Endothelial cell of umbilical vein (primary cell): Measurements from ENCODE around the gene RBM28. TPM values are rescaled to one million over a fixed set of nuclear protein-coding genes. Genes with fewer than 3 reads are reported as not detected.

Source experiments
- BruUV-seq: library from RNA; stranded (reverse); fragments of 400-500 nt; replicated peaks from 2 replicates; lab custom pipeline; 2021; lab: Mats Ljungman, UMichigan
- CTCF ChIA-PET: fragments of 300-600, 350-600 bp; sonication (Branson Sonifier 250); formaldehyde crosslinking; loops from one replicate; lab custom pipeline; 2021; ENCODE audit warnings: antibody characterized with exemption, inconsistent platforms; lab: Charles Lee
- POLR2A ChIA-PET: fragments of 300-600, 350-600 bp; sonication (Branson Sonifier 250); formaldehyde crosslinking; loops from one replicate; lab custom pipeline; 2021; ENCODE audit warnings: antibody characterized with exemption, inconsistent platforms; lab: Charles Lee
- DNase-seq: peaks from one replicate; pipeline ENCODE4 v3.0.0-alpha.2; 2011; ENCODE audit warnings: low read depth, low spot score
- FAIRE-seq: peaks from 2 replicates; lab custom pipeline; 2011; peaks lifted over from hg19 to GRCh38; lab: Jason Lieb, UNC
- H2AFZ ChIP-seq: 2 replicates; pipeline ENCODE4 v1.6.0; 2012; ENCODE audit warnings: low read depth, low read length, control low read depth, inconsistent platforms
- H3K27ac ChIP-seq: 2 replicates; pipeline ENCODE4 v1.5.1; 2011; ENCODE audit warnings: low read depth, mild to moderate bottlenecking, control low read depth, low read length, moderate library complexity; ENCODE audit not compliant: insufficient read depth
- H3K27me3 ChIP-seq, 2 experiments: 2 replicates each; pipeline versions ENCODE4 v1.6.0 to v1.6.1; 2011; ENCODE audit warnings: low read length in 2 of 2, mixed read lengths in 1 of 2; ENCODE audit not compliant: control insufficient read depth in 2 of 2, insufficient read depth in 2 of 2
- H3K36me3 ChIP-seq, 2 experiments: 2 replicates in 1 of 2; 3 replicates in 1 of 2; pipeline ENCODE4 v1.5.1; 2011; ENCODE audit warnings: low read length in 2 of 2, mild to moderate bottlenecking in 1 of 2, moderate library complexity in 1 of 2; ENCODE audit not compliant: control insufficient read depth in 2 of 2, insufficient read depth in 2 of 2; ENCODE audit errors: extremely low read depth in 1 of 2
- H3K4me1 ChIP-seq: 3 replicates; pipeline ENCODE4 v1.5.1; 2011; ENCODE audit warnings: mild to moderate bottlenecking, low read length; ENCODE audit not compliant: control insufficient read depth, insufficient read depth; ENCODE audit errors: extremely low read depth
- H3K4me2 ChIP-seq: 2 replicates; pipeline ENCODE4 v1.6.1; 2011; ENCODE audit warnings: low read length, control low read depth, mixed read lengths; ENCODE audit not compliant: insufficient read depth
- H3K4me3 ChIP-seq, 3 experiments: fragments of 200-600 bp in 1 of 3; sonication (generic), shearing (Covaris generic) in 1 of 3; replicated peaks in 1 of 3; 2 replicates each; pipeline ENCODE4 v1.5.1; 2011 to 2016; ENCODE audit warnings: control low read depth in 3 of 3, low read length in 3 of 3, mild to moderate bottlenecking in 2 of 3, inconsistent platforms in 1 of 3, low read depth in 1 of 3, moderate library complexity in 1 of 3; ENCODE audit not compliant: insufficient read depth in 1 of 3
- H3K79me2 ChIP-seq: 2 replicates; pipeline ENCODE4 v1.6.0; 2012; ENCODE audit warnings: low read length, inconsistent platforms; ENCODE audit not compliant: control insufficient read depth, insufficient read depth
- H3K9ac ChIP-seq: replicated peaks from 2 replicates; pipeline ENCODE3; 2011; ENCODE audit warnings: low read length, control low read depth; ENCODE audit not compliant: insufficient read depth; ENCODE audit errors: extremely low read depth
- H3K9me1 ChIP-seq: replicated peaks from 3 replicates; pipeline ENCODE4 v1.6.0; 2011; ENCODE audit warnings: mild to moderate bottlenecking, low read length; ENCODE audit not compliant: control insufficient read depth, insufficient read depth; ENCODE audit errors: extremely low read depth
- H3K9me3 ChIP-seq: replicated peaks from 2 replicates; pipeline ENCODE4 v1.5.1; 2012; ENCODE audit warnings: low read length, inconsistent platforms; ENCODE audit not compliant: control insufficient read depth, insufficient read depth
- H4K20me1 ChIP-seq: replicated peaks from 2 replicates; pipeline ENCODE3; 2011; ENCODE audit warnings: mild to moderate bottlenecking, low read length; ENCODE audit not compliant: control insufficient read depth, insufficient read depth; ENCODE audit errors: extremely low read depth
- EZH2 ChIP-seq: IDR thresholded peaks from 2 replicates; pipeline ENCODE4 v1.6.1; 2012; ENCODE audit warnings: borderline replicate concordance, low read depth, mild to moderate bottlenecking, moderate library complexity, low read length, inconsistent platforms; ENCODE audit not compliant: severe bottlenecking
- FOS ChIP-seq: IDR thresholded peaks from 2 replicates; pipeline ENCODE4 v1.6.1; 2011; ENCODE audit warnings: mild to moderate bottlenecking, low read length, moderate library complexity, borderline replicate concordance; ENCODE audit not compliant: insufficient read depth
- GATA2 ChIP-seq: IDR thresholded peaks from 2 replicates; pipeline ENCODE4 v1.7.0; 2011; ENCODE audit warnings: low read depth, mild to moderate bottlenecking, moderate library complexity, mixed read lengths, low read length; ENCODE audit not compliant: insufficient read length, insufficient read depth
- JUN ChIP-seq: IDR thresholded peaks from 2 replicates; pipeline ENCODE4 v1.6.1; 2011; ENCODE audit warnings: borderline replicate concordance, low read depth; ENCODE audit not compliant: insufficient read length, insufficient read depth
- MYC ChIP-seq: IDR thresholded peaks from one replicate; pipeline ENCODE4 v1.6.1; 2011; ENCODE audit warnings: mild to moderate bottlenecking, low read depth, low read length
- POLR2A ChIP-seq: IDR thresholded peaks from 2 replicates; pipeline ENCODE4 v1.6.1; 2012; ENCODE audit warnings: low read depth, mild to moderate bottlenecking, control low read depth, low read length
- POLR2AphosphoS5 ChIP-seq: IDR thresholded peaks from 2 replicates; pipeline ENCODE4 v1.6.1; 2012; ENCODE audit warnings: low read depth, mild to moderate bottlenecking, control low read depth, low read length, moderate library complexity; ENCODE audit not compliant: insufficient read depth
- dilution Hi-C: fragments of 300-500 bp; cut with MboI; formaldehyde crosslinking; loops from one replicate; pipeline ENCODE4 v1.15.0; 2019; ENCODE audit warnings: low sequenced_read_pairs; ENCODE audit not compliant: extremely low pct_ligation_motif_present
- intact Hi-C: fragments of 100-400 bp; cut with micrococcal nuclease; formaldehyde crosslinking; loops from one replicate; pipeline ENCODE4 v1.10.0; 2022
- polyA plus RNA-seq, 4 experiments: library from polyadenylated mRNA; depleted of rRNA in 3 of 4; stranded (reverse) in 3 of 4; unstranded in 1 of 4; fragments of >200 nt; gene quantifications; 2 replicates each; pipeline versions ENCODE4 v1.2.1 to v1.2.3, GENCODE V29; 2011 to 2012; ENCODE audit warnings: missing spikeins in 1 of 4
- total RNA-seq: library from RNA; stranded (reverse); gene quantifications from 2 replicates; pipeline ENCODE4 v1.2.3, GENCODE V29; 2021
- TF ChIP-seq, protein P1 (sequence below), 2 donors: IDR thresholded peaks; 1 replicate in 1 of 2; 2 replicates in 1 of 2; pipeline ENCODE4 v1.5.1; 2011; ENCODE audit warnings: low read length in 2 of 2, mild to moderate bottlenecking in 2 of 2, moderate library complexity in 2 of 2, control low read depth in 1 of 2, inconsistent platforms in 1 of 2, low read depth in 1 of 2; ENCODE audit not compliant: insufficient read depth in 1 of 2; ENCODE audit errors: extremely low read depth in 1 of 2
- TF ChIP-seq, protein P2 (sequence below): IDR thresholded peaks from 2 replicates; pipeline ENCODE4 v1.6.1; 2011; ENCODE audit not compliant: insufficient read depth, insufficient read length

Gene RBM28
- total and polyA plus RNA-seq, 2 donors (not counting 3 experiments of a cell fraction or from before 2014, with no cell fraction given), result 11.6 to 58.7 TPM

DNA sequence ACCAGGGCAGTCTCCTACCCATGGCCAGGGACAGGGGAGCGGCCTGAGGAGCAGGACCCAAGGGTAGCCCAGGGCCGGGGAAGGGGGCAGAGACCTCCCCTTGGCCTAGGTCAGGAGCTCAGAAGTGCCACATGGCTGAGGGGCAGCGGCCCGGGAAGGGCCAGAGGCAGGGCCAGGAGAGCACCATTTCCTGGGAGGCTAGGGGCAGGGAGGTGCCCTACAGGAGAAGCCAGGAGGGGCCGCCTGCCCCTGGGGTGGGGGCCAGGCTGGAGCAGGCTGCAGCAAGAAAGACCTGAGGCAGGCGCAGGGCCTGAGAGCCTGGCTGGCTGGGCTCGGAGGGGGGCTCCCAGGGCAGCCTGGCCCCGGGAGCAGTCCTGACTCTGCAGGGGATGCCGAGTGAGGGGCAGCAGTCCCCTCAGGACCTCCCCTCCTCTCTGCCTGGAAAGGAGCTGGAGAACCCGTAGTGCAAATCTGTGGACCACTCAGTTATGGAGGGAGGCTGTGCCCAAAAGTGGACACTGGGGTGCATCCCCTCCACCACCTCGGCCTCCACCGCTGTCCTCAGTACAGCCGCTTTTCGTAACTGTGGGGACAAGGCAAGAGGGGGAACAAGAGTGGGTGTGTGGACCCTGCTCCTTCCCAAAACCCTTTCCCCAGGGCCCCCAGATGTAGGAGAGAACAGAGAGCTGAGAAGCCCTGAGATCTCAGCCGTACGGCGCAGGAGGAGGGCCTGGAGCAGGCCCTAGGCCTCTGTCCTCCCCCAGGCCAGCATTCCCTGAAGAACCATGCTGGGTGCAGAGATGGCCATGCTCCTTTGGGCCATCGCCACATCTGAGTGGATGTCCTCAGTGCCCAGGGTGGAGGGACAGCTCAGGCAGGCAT lies 49.0 kb upstream of the RBM28 start:
- peaks cover 0 to 5% of the 10 kb centered on the region in 2 experiments for H3K27me3 ChIP-seq
- BruUV-seq, result TSS peak; percentile 66
- POLR2A ChIA-PET, result no interaction called here
- intact Hi-C loops, result no loop called here
- no peak overlapping the region for H3K4me2 ChIP-seq
- FAIRE-seq (no peak), DNase-seq (no peak)
- H3K27ac ChIP-seq, result no peak overlapping the region
- no peak for TF ChIP-seq FOS
- no peak for TF ChIP-seq POLR2AphosphoS5
- TF ChIP-seq GATA2, result no peak
- no peak for TF ChIP-seq POLR2A
- TF ChIP-seq, protein P1, sequence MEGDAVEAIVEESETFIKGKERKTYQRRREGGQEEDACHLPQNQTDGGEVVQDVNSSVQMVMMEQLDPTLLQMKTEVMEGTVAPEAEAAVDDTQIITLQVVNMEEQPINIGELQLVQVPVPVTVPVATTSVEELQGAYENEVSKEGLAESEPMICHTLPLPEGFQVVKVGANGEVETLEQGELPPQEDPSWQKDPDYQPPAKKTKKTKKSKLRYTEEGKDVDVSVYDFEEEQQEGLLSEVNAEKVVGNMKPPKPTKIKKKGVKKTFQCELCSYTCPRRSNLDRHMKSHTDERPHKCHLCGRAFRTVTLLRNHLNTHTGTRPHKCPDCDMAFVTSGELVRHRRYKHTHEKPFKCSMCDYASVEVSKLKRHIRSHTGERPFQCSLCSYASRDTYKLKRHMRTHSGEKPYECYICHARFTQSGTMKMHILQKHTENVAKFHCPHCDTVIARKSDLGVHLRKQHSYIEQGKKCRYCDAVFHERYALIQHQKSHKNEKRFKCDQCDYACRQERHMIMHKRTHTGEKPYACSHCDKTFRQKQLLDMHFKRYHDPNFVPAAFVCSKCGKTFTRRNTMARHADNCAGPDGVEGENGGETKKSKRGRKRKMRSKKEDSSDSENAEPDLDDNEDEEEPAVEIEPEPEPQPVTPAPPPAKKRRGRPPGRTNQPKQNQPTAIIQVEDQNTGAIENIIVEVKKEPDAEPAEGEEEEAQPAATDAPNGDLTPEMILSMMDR (IDR thresholded peaks at IDR 0.05; ENCODE audit: extremely low read depth in 1 of 2, insufficient read depth in 1 of 2, low read depth in 1 of 2, low read length in 2 of 2), result no peak
- TF ChIP-seq, protein P2, sequence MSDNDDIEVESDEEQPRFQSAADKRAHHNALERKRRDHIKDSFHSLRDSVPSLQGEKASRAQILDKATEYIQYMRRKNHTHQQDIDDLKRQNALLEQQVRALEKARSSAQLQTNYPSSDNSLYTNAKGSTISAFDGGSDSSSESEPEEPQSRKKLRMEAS, result no peak
- TF ChIP-seq EZH2, result no peak
- no peak for TF ChIP-seq JUN
- no peak for TF ChIP-seq MYC
- dilution Hi-C loops, result no loop called here
- H3K9me1 ChIP-seq, result no peaks in the 10 kb centered on the region
- H4K20me1 ChIP-seq, result no peaks in the 10 kb centered on the region
- CTCF ChIA-PET, result interaction anchor here (1.4 to 20.6 kb wide), 2 partner anchors 34 to 41 kb away, joined by 4 to 778 read pairs; partner anchors contain the start of gene RBM28
- H3K36me3 ChIP-seq, result peaks cover 5 to 38% of the 10 kb centered on the region in 2 experiments
- H3K4me1 ChIP-seq, result no peaks in the 10 kb centered on the region
- H3K9me3 ChIP-seq, result no peaks in the 10 kb centered on the region
- H3K4me3 ChIP-seq, result no peak overlapping the region
- no peak overlapping the region for H2AFZ ChIP-seq
- H3K9ac ChIP-seq, result no peak overlapping the region
- no peaks in the 10 kb centered on the region for H3K79me2 ChIP-seq
